GM19397 (cell line): ENCODE results near the gene ROBO2.

Source experiments
- ATAC-seq: cut with Tn5 transposase; IDR thresholded peaks from one replicate; pipeline ENCODE4 v1.9.1; 2021; ENCODE audit warnings: mild to moderate bottlenecking, moderate library complexity; ENCODE audit not compliant: unreplicated experiment

The ROBO2 gene

GRCh38 chr3:77541203-77541922 lies 501.5 kb downstream of the ROBO2 start:
- ATAC-seq, result no peak

GRCh38 chr3:77546246-77546645 lies 506.3 kb downstream of the ROBO2 start:
- ATAC-seq, result no peak

DNA sequence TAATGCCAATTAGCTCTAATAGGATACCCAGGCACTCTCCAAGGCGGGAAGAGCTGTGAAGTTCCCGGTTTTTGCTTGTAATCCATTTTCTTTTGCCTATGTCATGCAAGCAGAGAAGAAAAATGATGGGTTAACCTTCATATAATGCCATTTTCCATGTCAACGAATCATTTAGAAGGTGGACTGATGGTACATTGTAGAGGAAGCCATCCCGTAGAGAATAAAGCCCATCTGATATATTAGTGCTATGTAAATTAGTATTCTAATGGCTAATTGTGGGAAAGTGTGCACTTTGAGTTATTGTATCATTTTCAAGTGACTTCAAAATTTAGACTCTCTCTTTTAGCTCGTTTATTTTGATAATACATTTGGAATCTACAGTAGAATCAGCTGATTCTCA lies 509.1 kb downstream of the ROBO2 start:
- no peak for ATAC-seq

- no peak for ATAC-seq
These were observed 513.3 kb downstream of the ROBO2 start for GRCh38 chr3:77553240-77553639.

- ATAC-seq, result no peak
These were observed 522.2 kb downstream of the ROBO2 start for GRCh38 chr3:77562089-77562488.

DNA sequence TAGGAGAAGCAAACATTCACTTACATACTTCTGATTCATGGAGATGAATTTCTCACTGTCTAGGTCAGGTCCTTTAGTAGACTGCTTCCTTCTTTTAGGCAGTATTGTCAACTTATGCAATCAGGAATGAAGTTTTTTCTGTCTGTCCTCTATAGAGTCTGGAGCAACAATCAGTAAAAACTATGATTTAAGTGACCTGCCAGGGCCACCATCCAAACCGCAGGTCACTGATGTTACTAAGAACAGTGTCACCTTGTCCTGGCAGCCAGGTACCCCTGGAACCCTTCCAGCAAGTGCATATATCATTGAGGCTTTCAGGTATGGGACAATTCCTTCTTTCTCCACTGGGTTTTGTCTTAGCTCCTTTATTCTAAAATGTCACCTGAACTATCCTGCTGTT lies 523.1 kb downstream of the ROBO2 start:
- no peak for ATAC-seq

DNA sequence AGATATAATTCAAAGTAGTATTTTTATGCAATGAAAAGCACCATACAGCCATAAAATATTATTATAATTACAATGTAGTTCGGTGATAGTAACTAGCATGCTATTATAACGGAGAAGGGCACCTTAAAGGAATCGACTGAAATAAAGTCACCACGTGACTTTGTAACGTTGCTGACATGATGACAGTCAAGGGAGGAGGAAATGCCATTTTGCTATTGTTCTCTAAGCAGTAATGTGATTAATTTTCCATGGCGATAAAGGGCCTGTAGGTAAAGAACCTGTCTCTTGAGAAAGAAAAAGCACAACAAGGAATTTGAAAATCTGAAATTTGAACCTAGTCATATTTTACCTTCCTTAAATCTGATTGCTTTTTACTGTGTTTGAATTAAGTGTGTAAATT lies 526.2 kb downstream of the ROBO2 start:
- ATAC-seq, result no peak

GRCh38 chr3:77571971-77572715 lies 532.2 kb downstream of the ROBO2 start:
- no peak for ATAC-seq

- ATAC-seq, result no peak
These were observed 537.4 kb downstream of the ROBO2 start for GRCh38 chr3:77577264-77577663.

- no peak for ATAC-seq
These were observed 546.3 kb downstream of the ROBO2 start for GRCh38 chr3:77586216-77586615.

DNA sequence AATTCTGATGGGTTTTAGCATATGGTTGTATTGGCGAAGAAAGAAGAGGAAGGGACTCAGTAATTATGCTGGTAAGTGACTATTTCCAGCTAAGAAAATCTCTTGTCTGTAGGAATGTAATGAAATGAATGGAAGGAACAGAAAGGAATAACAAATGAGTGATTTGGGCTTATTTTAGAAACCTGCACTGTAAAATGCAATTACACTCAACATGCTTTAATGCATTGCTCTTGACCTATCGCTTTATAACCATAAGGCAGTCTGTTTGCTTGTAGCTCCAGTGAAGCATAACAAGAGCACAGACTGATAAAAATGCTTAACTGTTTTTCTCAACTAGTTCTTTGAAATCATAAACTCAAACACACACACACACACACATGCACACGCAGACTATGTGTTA lies 549.0 kb downstream of the ROBO2 start:
- no peak for ATAC-seq

GRCh38 chr3:77590191-77590590 lies 550.3 kb downstream of the ROBO2 start:
- ATAC-seq, result no peak

GRCh38 chr3:77595371-77595870 lies 555.5 kb downstream of the ROBO2 start:
- no peak for ATAC-seq

DNA sequence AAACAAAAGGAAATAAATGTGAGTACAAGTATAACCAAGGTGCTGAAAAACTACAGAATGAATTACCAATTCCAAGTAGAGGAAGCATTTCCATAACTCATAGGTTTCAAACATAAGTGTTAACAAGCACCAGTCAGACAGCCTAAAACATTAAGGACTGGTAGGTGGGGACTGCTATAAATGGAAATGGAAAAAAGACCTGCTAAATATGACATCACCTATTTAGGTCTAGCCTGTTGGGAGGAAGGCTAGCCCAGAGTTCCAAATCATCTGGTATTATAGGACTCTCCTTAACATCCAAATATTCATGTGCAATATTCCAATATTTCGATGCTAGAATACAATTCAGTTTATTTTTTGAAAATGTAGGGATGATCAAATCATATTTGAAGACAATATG lies 560.0 kb downstream of the ROBO2 start:
- ATAC-seq, result no peak

- no peak for ATAC-seq
These were observed 562.0 kb downstream of the ROBO2 start for GRCh38 chr3:77601823-77602415.

DNA sequence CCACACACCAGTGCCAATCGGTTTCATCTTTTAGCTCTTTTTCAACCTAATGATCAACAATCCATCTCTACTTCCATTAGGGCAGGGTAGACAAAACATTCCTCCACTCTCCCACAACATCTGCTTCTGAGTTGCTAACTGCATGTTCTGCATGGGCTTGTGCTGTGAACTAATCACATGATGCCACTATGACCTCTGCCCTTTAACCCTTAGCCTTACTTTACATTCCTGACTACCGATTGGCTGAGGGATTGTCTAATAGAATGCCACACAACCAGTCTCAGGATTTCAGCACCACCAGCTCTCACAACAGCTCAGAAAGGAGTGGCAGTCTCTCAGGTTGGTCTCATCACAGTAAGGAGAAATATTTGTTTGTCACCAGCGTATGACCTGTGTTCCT lies 562.8 kb downstream of the ROBO2 start:
- ATAC-seq, result no peak

DNA sequence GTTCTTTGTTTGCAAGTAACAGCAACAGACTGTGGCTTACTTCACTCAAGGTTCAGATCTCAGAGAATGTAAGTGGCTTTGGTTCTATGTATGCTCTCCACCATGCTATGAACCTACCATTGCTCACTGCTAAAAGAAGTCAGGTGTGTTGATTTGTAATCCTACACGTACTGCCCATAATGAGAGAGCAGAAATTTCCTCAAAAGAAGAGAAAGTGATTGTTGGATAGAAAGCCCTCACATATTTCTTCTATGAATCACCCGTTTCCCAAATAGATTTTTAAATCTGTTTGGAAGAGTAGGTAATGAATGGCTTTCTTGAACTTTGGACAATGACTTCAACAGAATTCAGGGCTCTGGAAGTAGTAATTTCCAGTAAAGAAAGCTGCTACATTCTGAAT lies 565.4 kb downstream of the ROBO2 start:
- ATAC-seq, result no peak

GRCh38 chr3:77605865-77606264 lies 566.0 kb downstream of the ROBO2 start:
- ATAC-seq, result no peak

DNA sequence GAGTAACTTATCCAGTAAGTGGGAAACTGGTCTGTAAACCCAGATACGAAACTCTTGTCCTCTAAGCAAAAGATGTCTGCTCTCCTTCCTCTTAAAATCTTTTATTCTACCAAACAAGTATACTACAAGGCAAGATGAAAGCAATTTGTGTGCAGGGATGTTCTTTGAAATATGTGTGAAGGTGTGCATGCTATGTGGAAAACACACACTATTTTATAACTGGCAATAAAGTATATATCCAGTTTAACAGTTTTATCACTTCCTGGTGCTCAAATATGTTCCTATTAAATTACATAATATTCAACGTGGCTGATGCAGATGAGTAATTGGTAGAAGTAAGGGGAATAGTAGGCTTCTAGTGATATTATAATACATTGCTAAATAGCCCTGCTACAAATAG lies 566.5 kb downstream of the ROBO2 start:
- ATAC-seq, result no peak

GRCh38 chr3:77618686-77619085 lies 578.8 kb downstream of the ROBO2 start:
- no peak for ATAC-seq

- no peak for ATAC-seq
These were observed 580.1 kb downstream of the ROBO2 start for GRCh38 chr3:77620009-77620408.

DNA sequence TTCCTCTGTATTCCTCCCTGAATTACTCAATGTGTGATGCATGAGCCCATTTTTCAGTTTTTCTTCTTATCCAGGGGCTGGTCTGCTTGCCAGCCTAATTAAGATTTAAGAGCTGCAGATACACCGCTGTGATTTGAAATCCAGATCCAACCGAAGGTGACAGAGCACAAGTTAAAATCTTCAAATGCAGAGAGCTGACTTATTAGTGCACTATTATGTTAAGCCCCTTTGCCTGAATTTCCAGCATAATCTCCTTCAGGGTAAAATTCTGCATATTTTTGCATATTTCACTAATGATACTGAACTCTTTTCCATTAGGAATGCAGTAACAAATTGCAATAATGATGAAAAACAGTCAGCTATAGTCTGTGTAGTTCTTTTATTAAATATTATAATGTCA lies 583.6 kb downstream of the ROBO2 start:
- no peak for ATAC-seq
